Neural cell (in vitro differentiated cells): ENCODE results near the gene TSPAN16. TPM values are rescaled to one million over a fixed set of nuclear protein-coding genes. Genes with fewer than 3 reads are reported as not detected.

Source experiments
- H2AFZ ChIP-seq: fragments of 200-600, 300-800 bp; sonication (generic), shearing (Covaris generic); 2 replicates; pipeline ENCODE4 v1.6.0; 2014; ENCODE audit warnings: low read depth, mild to moderate bottlenecking, antibody characterized with exemption, low read length, moderate library complexity
- H3F3A ChIP-seq: fragments of 200-600 bp; shearing (Covaris generic); 2 replicates; pipeline ENCODE4 v1.6.1; 2016; ENCODE audit warnings: mild to moderate bottlenecking, moderate library complexity, mixed read lengths, antibody characterized with exemption, low read length; ENCODE audit not compliant: insufficient read depth, poor library complexity, severe bottlenecking
- H3K27ac ChIP-seq: fragments of 200-600, 300-800 bp; sonication (generic), shearing (Covaris generic); 2 replicates; pipeline ENCODE4 v1.5.1; 2014; ENCODE audit warnings: mild to moderate bottlenecking, low read length, moderate library complexity
- H3K27me3 ChIP-seq: fragments of 300-800, 200-600 bp; sonication (generic), shearing (Covaris generic); 2 replicates; pipeline ENCODE4 v1.6.0; 2014; ENCODE audit warnings: mild to moderate bottlenecking, low read depth, low read length, moderate library complexity; ENCODE audit not compliant: insufficient read depth
- H3K36me3 ChIP-seq: fragments of 300-800, 200-600 bp; sonication (generic), shearing (Covaris generic); 2 replicates; pipeline ENCODE4 v1.5.1; 2014; ENCODE audit warnings: mild to moderate bottlenecking, antibody characterized with exemption, low read length, moderate library complexity; ENCODE audit not compliant: insufficient read depth
- H3K4me2 ChIP-seq: fragments of 300-800, 200-600 bp; sonication (generic), shearing (Covaris generic); 2 replicates; pipeline ENCODE4 v1.6.0; 2014; ENCODE audit warnings: mild to moderate bottlenecking, low read length
- H3K4me3 ChIP-seq: fragments of 300-800, 200-600 bp; sonication (generic), shearing (Covaris generic); 2 replicates; pipeline ENCODE4 v1.5.1; 2014; ENCODE audit warnings: mild to moderate bottlenecking, low read length, moderate library complexity
- H3K79me2 ChIP-seq: fragments of 200-600 bp; shearing (Covaris generic); replicated peaks from 2 replicates; pipeline ENCODE4 v1.6.0; 2014; ENCODE audit warnings: mild to moderate bottlenecking, low read length, moderate library complexity; ENCODE audit not compliant: insufficient read depth
- H3K9ac ChIP-seq: fragments of 300-800, 200-600 bp; sonication (generic), shearing (Covaris generic); 2 replicates; pipeline ENCODE4 v1.6.1; 2016; ENCODE audit warnings: mild to moderate bottlenecking, low read length, mixed read lengths
- H3K9me2 ChIP-seq: fragments of 200-600 bp; shearing (Covaris generic); 2 replicates; pipeline ENCODE4 v1.6.1; 2016; ENCODE audit warnings: mild to moderate bottlenecking, low read length, mixed read lengths; ENCODE audit not compliant: insufficient read depth
- H3K9me3 ChIP-seq: fragments of 200-600, 300-800 bp; sonication (generic), shearing (Covaris generic); 2 replicates; pipeline ENCODE4 v1.6.1; 2016; ENCODE audit warnings: mild to moderate bottlenecking, mixed run types, low read length, moderate library complexity, mixed read lengths
- H4K20me1 ChIP-seq: fragments of 200-600 bp; shearing (Covaris generic); 2 replicates; pipeline ENCODE4 v1.6.1; 2016; ENCODE audit warnings: mild to moderate bottlenecking, mixed run types; ENCODE audit not compliant: insufficient read depth
- CTCF ChIP-seq: fragments of 450-650 bp; IDR thresholded peaks from 2 replicates; pipeline ENCODE4 v1.5.1; 2014; ENCODE audit warnings: antibody characterized with exemption, mild to moderate bottlenecking, moderate library complexity; ENCODE audit not compliant: poor library complexity, severe bottlenecking
- EP300 ChIP-seq: fragments of 450-650 bp; conservative IDR thresholded peaks from 2 replicates; pipeline ENCODE4 v1.6.1; 2014; ENCODE audit warnings: antibody characterized with exemption, mild to moderate bottlenecking, moderate library complexity; ENCODE audit not compliant: poor library complexity, severe bottlenecking
- EZH2 ChIP-seq: fragments of 200-600, 300-800 bp; shearing (Covaris generic), sonication (generic); IDR thresholded peaks from 2 replicates; pipeline ENCODE4 v1.6.1; 2014; ENCODE audit warnings: antibody characterized with exemption, low read length, borderline replicate concordance, mild to moderate bottlenecking; ENCODE audit not compliant: insufficient read depth, poor library complexity, severe bottlenecking
- MXI1 ChIP-seq: fragments of 450-650 bp; conservative IDR thresholded peaks from 2 replicates; pipeline ENCODE4 v1.6.1; 2014; ENCODE audit warnings: antibody characterized with exemption, mild to moderate bottlenecking; ENCODE audit not compliant: poor library complexity, severe bottlenecking
- POLR2AphosphoS5 ChIP-seq: IDR thresholded peaks from 2 replicates; pipeline ENCODE4 v1.6.1; 2012
- RAD21 ChIP-seq: fragments of 450-650 bp; conservative IDR thresholded peaks from 2 replicates; pipeline ENCODE4 v1.6.1; 2014; ENCODE audit warnings: antibody characterized with exemption, mild to moderate bottlenecking, moderate library complexity
- REST ChIP-seq: IDR thresholded peaks from 2 replicates; pipeline ENCODE4 v1.6.1; 2012; ENCODE audit warnings: borderline replicate concordance
- SMC3 ChIP-seq: fragments of 450-650 bp; conservative IDR thresholded peaks from 2 replicates; pipeline ENCODE4 v1.6.1; 2014; ENCODE audit warnings: antibody characterized with exemption, mild to moderate bottlenecking, moderate library complexity; ENCODE audit not compliant: poor library complexity
- TAF1 ChIP-seq: IDR thresholded peaks from 2 replicates; pipeline ENCODE4 v1.6.1; 2012; ENCODE audit warnings: low read depth
- polyA plus RNA-seq: library from polyadenylated mRNA; depleted of rRNA; stranded (reverse); fragments of >200 nt; gene quantifications from 2 replicates; pipeline ENCODE4 v1.2.3, GENCODE V29; 2014

TSPAN16 gene
- polyA plus RNA-seq, 1 donor from 2014 or later: not detected

- no peak for TF ChIP-seq RAD21
- TF ChIP-seq EZH2: no peak
- no peak for TF ChIP-seq TAF1
- TF ChIP-seq MXI1: no peak
- no peak for TF ChIP-seq SMC3
- TF ChIP-seq REST: no peak
- TF ChIP-seq CTCF: no peak
- TF ChIP-seq POLR2AphosphoS5: no peak
- TF ChIP-seq EP300: no peak
- Histone ChIP-seq H3K36me3 (no peaks in the 10 kb centered on the region), H4K20me1 (no peaks in the 10 kb centered on the region), H3K79me2 (no peaks in the 10 kb centered on the region), H2AFZ (no peak overlapping the region), H3K9ac (no peak overlapping the region), H3K9me3 (no peaks in the 10 kb centered on the region), H3K4me2 (no peak overlapping the region), H3F3A (no peaks in the 10 kb centered on the region), H3K9me2 (no peaks in the 10 kb centered on the region), H3K27me3 (no peaks in the 10 kb centered on the region), H3K4me3 (no peak overlapping the region), H3K27ac (no peak overlapping the region)
These were observed 44.7 kb upstream of the TSPAN16 start for GRCh38 chr19:11251217-11251616.

GRCh38 chr19:11251650-11252314 lies 44.2 kb upstream of the TSPAN16 start:
- Histone ChIP-seq H2AFZ (no peak overlapping the region), H3K4me2 (no peak overlapping the region), H3K27ac (no peak overlapping the region), H3K79me2 (no peaks in the 10 kb centered on the region), H3K9ac (no peak overlapping the region), H3K4me3 (no peak overlapping the region), H3K9me3 (no peaks in the 10 kb centered on the region), H3K27me3 (no peaks in the 10 kb centered on the region), H3K36me3 (no peaks in the 10 kb centered on the region), H4K20me1 (no peaks in the 10 kb centered on the region), H3F3A (no peaks in the 10 kb centered on the region), H3K9me2 (no peaks in the 10 kb centered on the region)
- TF ChIP-seq MXI1: no peak
- TF ChIP-seq CTCF: no peak
- no peak for TF ChIP-seq EZH2
- TF ChIP-seq REST: no peak
- TF ChIP-seq EP300: no peak
- TF ChIP-seq RAD21: no peak
- no peak for TF ChIP-seq SMC3
- TF ChIP-seq POLR2AphosphoS5: no peak
- TF ChIP-seq TAF1: no peak
